ENCODE data around the gene ANKRD63.

The ANKRD63 gene

DNA sequence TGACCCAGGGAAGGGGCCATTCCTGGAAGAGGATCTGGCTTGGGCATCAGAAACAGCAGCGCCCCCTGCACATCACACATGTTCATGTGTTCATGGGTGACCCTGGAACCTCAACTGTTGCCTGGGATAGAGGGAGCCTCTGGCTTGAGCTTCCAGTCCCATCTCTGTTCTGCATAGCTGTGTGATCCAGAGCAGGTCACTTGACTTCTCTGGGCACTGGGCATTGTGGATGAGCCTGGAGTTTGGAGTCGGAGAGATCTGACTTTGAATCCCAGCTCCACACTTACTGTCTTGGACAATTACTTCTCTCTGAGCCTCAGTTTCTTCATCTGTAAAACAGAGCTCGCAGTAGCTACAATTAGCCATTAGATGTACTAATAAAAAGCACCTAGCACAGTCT lies 28.4 kb downstream of the ANKRD63 start:
- DNase-seq, result no peak

DNA sequence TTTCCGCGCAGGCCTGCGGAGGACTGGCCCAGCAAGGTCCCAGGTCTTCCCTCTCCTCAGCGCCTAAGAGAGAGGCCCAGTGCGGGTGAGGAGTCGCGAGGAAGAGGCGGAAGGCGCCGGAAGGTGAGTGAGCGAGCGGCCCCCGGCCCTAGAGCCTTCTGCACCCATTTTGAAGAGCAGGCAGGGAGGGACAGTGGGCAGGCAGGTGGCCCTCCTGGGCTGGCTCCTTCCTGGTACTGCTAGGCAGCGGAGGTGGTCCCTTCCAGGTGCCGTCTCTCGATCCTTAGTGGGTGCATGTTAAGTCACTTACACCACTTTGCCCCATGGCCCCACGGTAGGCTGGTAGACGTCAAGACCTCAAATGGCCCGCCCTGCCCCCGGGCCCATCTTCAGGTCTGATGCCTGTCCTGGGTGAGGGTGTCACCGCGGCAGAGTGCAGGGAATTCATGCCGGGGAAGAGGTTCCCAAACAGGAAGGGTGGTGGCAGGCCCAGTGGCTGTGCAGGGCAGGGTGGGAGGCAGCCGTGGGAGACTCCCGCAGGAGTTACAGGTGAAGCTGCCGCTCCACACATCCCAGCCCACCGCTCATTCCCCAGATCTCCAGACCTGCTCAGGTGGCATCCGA lies 29.6 kb downstream of the ANKRD63 start:
- DNase-seq, result no peak

- DNase-seq, result no peak
These were observed 30.3 kb downstream of the ANKRD63 start for GRCh38 chr15:40252438-40253166.

DNA sequence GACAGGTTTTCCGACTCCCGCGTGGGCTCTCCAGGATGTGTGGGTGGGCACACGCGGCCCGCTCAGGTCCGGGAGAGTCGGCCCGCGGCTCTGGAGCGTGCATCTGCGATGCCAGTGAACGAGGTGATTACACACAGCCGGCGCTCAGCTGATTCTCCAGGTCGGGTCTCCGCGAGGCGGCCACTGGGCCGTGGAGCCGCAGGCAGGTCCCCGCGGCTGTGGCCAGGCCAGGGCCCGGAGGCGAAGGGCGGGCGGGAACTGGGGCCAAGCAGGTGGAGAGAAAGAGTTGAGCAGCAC lies 30.8 kb downstream of the ANKRD63 start:
- DNase-seq, result no peak

DNA sequence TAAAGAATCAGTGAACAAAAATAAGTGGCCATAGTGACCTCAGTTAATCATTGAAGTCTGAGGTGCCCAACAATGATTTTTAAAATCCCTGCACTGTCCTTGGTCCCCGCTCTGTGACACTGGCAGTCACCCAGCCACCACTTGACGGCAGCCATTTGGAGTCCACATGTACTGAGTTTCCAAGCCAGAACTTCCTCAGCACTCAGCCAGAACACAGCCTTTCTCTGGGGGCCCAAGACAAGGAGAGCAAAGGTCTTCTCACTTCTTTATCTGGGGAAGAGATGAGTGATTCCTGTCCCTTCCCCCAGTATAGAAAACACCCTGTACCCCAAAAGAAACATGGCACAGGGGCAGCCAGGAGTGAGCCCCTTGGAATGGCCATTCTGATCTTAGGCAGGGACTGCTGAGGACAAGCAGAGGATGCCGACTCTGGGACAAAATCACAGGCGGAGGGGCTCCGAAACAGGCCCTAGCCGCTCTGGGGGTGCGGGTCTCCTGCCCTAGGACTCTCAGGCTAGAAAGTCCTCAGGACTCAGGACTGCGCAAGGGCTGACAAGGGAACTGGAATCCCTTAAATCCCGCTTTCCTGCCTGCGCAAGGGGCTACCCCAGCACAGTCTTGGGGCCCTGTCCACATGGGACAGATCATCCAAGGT lies 31.3 kb downstream of the ANKRD63 start:
- no peak for DNase-seq

- peak; percentile 20 for DNase-seq
These were observed 31.9 kb downstream of the ANKRD63 start for GRCh38 chr15:40250771-40251483.

GRCh38 chr15:40250304-40250656 lies 32.6 kb downstream of the ANKRD63 start:
- DNase-seq, result peak; percentile 10

- DNase-seq, result peak; percentile 35
These were observed 33.2 kb downstream of the ANKRD63 start for GRCh38 chr15:40249477-40250303.

GRCh38 chr15:40248006-40248783 lies 34.7 kb downstream of the ANKRD63 start:
- DNase-seq, result peak; percentile 27

DNA sequence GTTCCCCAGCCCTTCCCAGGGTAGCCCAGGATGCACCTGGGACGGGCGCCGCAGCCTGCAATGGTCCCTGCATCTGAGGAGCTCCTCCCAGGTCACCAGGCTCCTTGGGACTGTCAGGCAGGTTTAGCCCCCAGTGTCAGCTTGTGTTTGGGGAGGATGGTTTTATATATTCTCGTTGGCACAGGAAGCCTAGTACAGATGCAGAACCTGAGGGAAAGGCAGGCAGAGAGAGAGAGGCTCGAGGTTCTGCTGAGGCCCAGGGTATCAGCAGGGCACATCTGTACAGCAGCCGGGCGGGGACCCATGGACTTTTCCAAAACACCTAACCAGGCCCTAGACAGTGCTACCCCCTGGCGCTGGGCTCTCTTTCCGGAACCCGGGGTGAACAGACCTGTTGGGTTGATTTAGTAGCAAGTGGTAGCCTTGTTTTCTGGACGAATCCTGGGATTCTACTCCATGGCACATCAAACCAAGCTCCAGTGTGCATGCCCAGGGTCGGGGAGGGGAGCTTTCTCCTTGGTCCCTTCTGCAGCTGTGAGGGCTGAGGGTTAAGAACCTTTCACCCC lies 35.4 kb downstream of the ANKRD63 start:
- peak; percentile 24 for DNase-seq

GRCh38 chr15:40246496-40247280 lies 36.2 kb downstream of the ANKRD63 start:
- DNase-seq, result peak; percentile 23

DNA sequence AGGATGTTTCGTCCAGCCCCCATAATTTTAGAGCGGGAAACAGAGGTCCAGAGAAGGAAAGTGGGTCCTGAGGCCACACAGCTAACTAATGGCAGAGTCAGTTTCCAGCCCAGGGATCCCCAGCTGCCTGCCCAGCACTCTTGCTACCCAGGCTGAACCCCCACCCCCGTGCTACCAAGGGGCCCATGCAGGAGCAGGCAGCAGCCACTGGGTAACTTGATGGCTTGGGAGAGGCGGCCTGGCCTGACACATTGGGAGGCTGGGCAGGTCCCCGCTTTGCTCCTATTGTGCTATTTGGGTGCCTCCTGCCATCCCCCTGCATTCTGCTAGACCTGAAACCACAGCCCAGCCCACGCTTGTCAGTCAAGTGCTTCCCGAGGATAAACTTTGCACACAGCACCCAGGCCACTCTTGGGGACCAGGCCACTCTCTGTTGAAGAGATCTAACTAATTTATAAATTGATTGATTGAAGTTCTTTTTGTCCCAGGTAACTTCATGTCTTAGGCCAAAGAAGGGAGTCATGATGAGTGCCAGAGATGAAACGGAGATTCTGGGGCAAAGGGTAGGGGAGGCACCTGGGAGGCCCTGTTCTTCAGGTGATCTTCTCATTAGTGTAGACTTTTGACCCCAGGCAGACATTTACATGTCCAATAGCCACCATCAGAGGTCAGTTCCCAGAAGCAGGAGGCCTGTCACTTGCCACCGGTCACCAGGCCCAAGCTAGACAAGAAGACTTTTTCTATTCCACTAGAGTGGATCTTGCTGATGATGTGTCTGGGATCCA lies 37.0 kb downstream of the ANKRD63 start:
- peak; percentile 26 for DNase-seq

DNA sequence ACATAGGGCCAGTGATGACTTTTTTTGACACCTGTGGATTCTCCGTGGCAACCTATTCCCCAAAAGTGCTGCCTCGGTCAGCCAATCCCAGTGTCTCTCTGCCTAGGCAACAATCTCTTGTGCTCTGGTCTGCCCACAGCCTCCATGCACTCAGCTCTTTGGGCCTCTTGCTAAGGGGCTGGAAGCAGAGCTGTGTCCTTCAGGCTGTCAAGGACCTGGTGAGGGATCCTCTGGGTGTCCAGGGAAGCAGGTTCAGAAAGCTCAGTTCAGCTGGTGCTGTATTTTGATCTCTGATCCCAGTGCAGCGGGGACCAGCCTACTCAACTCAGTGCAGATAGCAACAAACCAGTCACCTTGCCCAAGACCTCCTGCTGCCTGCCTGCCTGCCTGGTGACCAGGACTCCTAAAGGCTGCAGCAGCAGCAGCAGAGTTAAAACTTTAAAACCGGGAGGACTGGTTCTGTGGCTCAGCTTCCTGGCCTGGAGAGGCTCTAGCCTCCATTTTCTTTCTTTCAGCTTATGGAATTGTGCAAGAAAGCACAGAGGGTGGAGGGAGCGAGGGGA lies 37.8 kb downstream of the ANKRD63 start:
- DNase-seq, result peak; percentile 24

GRCh38 chr15:40243126-40243810 lies 39.6 kb downstream of the ANKRD63 start:
- no peak for DNase-seq

GRCh38 chr15:40242601-40243000 lies 40.3 kb downstream of the ANKRD63 start:
- no peak for DNase-seq

- DNase-seq, result no peak
These were observed 40.7 kb downstream of the ANKRD63 start for GRCh38 chr15:40242213-40242599.

GRCh38 chr15:40241269-40242212 lies 41.3 kb downstream of the ANKRD63 start:
- no peak for DNase-seq

Measured in right forelimb (tissue), 1 donor.